OCI-LY3 (cell line): ENCODE measurements around the gene LDLRAD4.

Source experiments
- CTCF ChIP-seq: fragments of 200-600, 300-600 bp; sonication (generic); IDR thresholded peaks from 2 replicates; pipeline ENCODE4 v1.5.1; 2014; ENCODE audit warnings: antibody characterized with exemption, low read length, low read depth
- EZH2phosphoT487 ChIP-seq: fragments of 200-600 bp; shearing (Covaris generic); IDR thresholded peaks from 2 replicates; pipeline ENCODE4 v1.6.1; 2018; ENCODE audit warnings: antibody characterized with exemption, mixed run types, low read depth

GRCh38 chr18:13292736-13293135 is 74.2 kb downstream of the LDLRAD4 start:
- TF ChIP-seq CTCF: no peak
- TF ChIP-seq EZH2phosphoT487: no peak
